ENCODE results near the gene DUSP3. TPM values are rescaled to one million over a fixed set of nuclear protein-coding genes. Genes with fewer than 3 reads are reported as not detected.

Gene DUSP3
- total RNA-seq, 1 experiment from 2014 or later = 9.5 TPM

- no peak for DNase-seq
- Histone ChIP-seq H3K4me1 (ENCODE audit: low read length) (no peaks in the 10 kb centered on the region), H3K9ac (ENCODE audit: low read length) (no peak within 1 kb of the TSS), H3K4me2 (ENCODE audit: low read depth, low read length, poor library complexity, severe bottlenecking) (no peak within 1 kb of the TSS), H3K4me3 (ENCODE audit: low read length) (no peak within 1 kb of the TSS), H4K20me1 (ENCODE audit: insufficient read depth, low read depth, low read length) (no peaks in the 10 kb centered on the region), H3K9me3 (ENCODE audit: low read length) (no peaks in the 10 kb centered on the region), H3K27ac (ENCODE audit: low read length) (no peak within 1 kb of the TSS), H3K27me3 (ENCODE audit: low read length) (no peaks in the 10 kb centered on the region), H2AFZ (ENCODE audit: low read length) (no peak within 1 kb of the TSS), H3K9me2 (replicated peaks; ENCODE audit: insufficient read depth, low read length) (no peaks in the 10 kb centered on the region), H3K36me3 (ENCODE audit: insufficient read depth, low read length) (no peaks in the 10 kb centered on the region), H3K79me2 (ENCODE audit: low read length) (no peaks in the 10 kb centered on the region)
Observed at GRCh38 chr17:43758497-43759174, 20.1 kb downstream of the DUSP3 start, which contains the start of gene SOST. Gene SOST (minus strand): TSS chr17:43758791. CDS start chr17:43758741, 50 bp downstream.

GRCh38 chr17:43758086-43758485 is 20.7 kb downstream of the DUSP3 start:
- H4K20me1 ChIP-seq (ENCODE audit: insufficient read depth, low read depth, low read length) = no peaks in the 10 kb centered on the region
- H3K9me2 ChIP-seq (replicated peaks; ENCODE audit: insufficient read depth, low read length) = no peaks in the 10 kb centered on the region
- no peaks in the 10 kb centered on the region for H3K4me1 ChIP-seq (ENCODE audit: low read length)
- H3K4me3 ChIP-seq (ENCODE audit: low read length) = no peak overlapping the region
- H2AFZ ChIP-seq (ENCODE audit: low read length) = no peak overlapping the region
- no peaks in the 10 kb centered on the region for H3K27me3 ChIP-seq (ENCODE audit: low read length)
- no peak overlapping the region for H3K9ac ChIP-seq (ENCODE audit: low read length)
- H3K36me3 ChIP-seq (ENCODE audit: insufficient read depth, low read length) = no peaks in the 10 kb centered on the region
- no peak for DNase-seq
- no peaks in the 10 kb centered on the region for H3K9me3 ChIP-seq (ENCODE audit: low read length)
- H3K27ac ChIP-seq (ENCODE audit: low read length) = no peak overlapping the region
- H3K4me2 ChIP-seq (ENCODE audit: low read depth, low read length, poor library complexity, severe bottlenecking) = no peak overlapping the region
- H3K79me2 ChIP-seq (ENCODE audit: low read length) = no peaks in the 10 kb centered on the region

DNA sequence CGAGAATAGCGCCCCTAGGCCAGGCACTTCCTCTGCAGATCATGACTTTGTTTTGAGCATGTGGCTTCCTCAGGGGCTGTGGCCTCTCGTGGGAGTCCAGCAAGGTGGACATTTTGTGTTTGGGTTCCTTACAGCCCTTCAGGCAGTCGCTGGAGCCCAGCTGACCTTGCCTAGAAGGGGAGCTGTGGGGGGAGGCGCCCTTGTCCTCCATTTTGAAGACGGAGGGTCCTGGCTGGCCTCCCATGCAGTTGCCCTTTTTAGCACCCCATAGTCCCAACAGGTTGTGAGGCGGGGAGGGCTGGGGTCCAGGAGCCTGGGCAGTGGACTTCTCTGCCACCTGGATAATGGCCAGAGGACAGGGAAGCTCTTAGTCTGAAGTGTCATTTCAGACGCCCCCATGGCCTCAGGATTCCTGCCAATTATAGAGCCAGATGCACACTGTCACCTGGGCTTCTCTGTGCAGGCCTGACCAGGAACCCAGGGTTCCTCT is 21.6 kb downstream of the DUSP3 start:
- Histone ChIP-seq H4K20me1 (ENCODE audit: insufficient read depth, low read depth, low read length) (no peaks in the 10 kb centered on the region), H3K4me1 (ENCODE audit: low read length) (no peaks in the 10 kb centered on the region), H3K9me3 (ENCODE audit: low read length) (no peaks in the 10 kb centered on the region), H3K79me2 (ENCODE audit: low read length) (no peaks in the 10 kb centered on the region), H3K9ac (ENCODE audit: low read length) (no peak overlapping the region), H3K4me2 (ENCODE audit: low read depth, low read length, poor library complexity, severe bottlenecking) (no peak overlapping the region), H3K36me3 (ENCODE audit: insufficient read depth, low read length) (no peaks in the 10 kb centered on the region), H3K27ac (ENCODE audit: low read length) (no peak overlapping the region), H3K9me2 (replicated peaks; ENCODE audit: insufficient read depth, low read length) (no peaks in the 10 kb centered on the region), H3K4me3 (ENCODE audit: low read length) (no peak overlapping the region), H3K27me3 (ENCODE audit: low read length) (no peaks in the 10 kb centered on the region), H2AFZ (ENCODE audit: low read length) (no peak overlapping the region)
- no peak for DNase-seq

DNA sequence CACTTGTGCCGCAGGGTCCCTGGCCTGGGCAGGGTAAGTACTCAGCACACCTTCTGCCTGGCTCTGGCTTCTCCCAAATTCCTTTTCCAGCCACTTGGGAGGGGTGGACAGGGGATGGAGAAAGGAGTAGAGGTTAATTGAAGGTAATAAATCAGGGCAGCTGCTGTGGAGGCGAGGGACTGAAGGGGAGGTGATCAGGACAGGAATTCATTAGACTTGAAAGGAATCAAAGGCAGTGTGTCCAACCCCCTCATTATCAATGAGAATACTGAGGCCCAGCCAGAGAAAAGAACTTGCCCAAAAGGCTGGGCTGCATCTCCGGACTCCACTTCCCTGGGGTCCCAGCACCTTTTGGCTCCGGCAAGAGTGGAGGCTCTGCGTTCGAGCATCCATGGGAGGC is 22.6 kb downstream of the DUSP3 start:
- Histone ChIP-seq H3K4me1 (ENCODE audit: low read length) (no peaks in the 10 kb centered on the region), H4K20me1 (ENCODE audit: insufficient read depth, low read depth, low read length) (no peaks in the 10 kb centered on the region), H3K9me2 (replicated peaks; ENCODE audit: insufficient read depth, low read length) (no peaks in the 10 kb centered on the region), H3K9ac (ENCODE audit: low read length) (no peak overlapping the region), H3K4me3 (ENCODE audit: low read length) (no peak overlapping the region), H3K27me3 (ENCODE audit: low read length) (no peaks in the 10 kb centered on the region), H3K36me3 (ENCODE audit: insufficient read depth, low read length) (no peaks in the 10 kb centered on the region), H3K4me2 (ENCODE audit: low read depth, low read length, poor library complexity, severe bottlenecking) (no peak overlapping the region), H3K79me2 (ENCODE audit: low read length) (no peaks in the 10 kb centered on the region), H2AFZ (ENCODE audit: low read length) (no peak overlapping the region), H3K9me3 (ENCODE audit: low read length) (no peaks in the 10 kb centered on the region), H3K27ac (ENCODE audit: low read length) (no peak overlapping the region)
- DNase-seq = no peak

- H3K9ac ChIP-seq (ENCODE audit: low read length) = no peak overlapping the region
- H3K4me3 ChIP-seq (ENCODE audit: low read length) = no peak overlapping the region
- no peak overlapping the region for H3K27ac ChIP-seq (ENCODE audit: low read length)
- DNase-seq = no peak
- H3K9me3 ChIP-seq (ENCODE audit: low read length) = no peaks in the 10 kb centered on the region
- H3K27me3 ChIP-seq (ENCODE audit: low read length) = no peaks in the 10 kb centered on the region
- H3K4me1 ChIP-seq (ENCODE audit: low read length) = no peaks in the 10 kb centered on the region
- H3K4me2 ChIP-seq (ENCODE audit: low read depth, low read length, poor library complexity, severe bottlenecking) = no peak overlapping the region
- no peaks in the 10 kb centered on the region for H3K79me2 ChIP-seq (ENCODE audit: low read length)
- H2AFZ ChIP-seq (ENCODE audit: low read length) = no peak overlapping the region
- no peaks in the 10 kb centered on the region for H3K9me2 ChIP-seq (replicated peaks; ENCODE audit: insufficient read depth, low read length)
- no peaks in the 10 kb centered on the region for H3K36me3 ChIP-seq (ENCODE audit: insufficient read depth, low read length)
- H4K20me1 ChIP-seq (ENCODE audit: insufficient read depth, low read depth, low read length) = no peaks in the 10 kb centered on the region
Observed at GRCh38 chr17:43755389-43755875, 23.3 kb downstream of the DUSP3 start.

DNA sequence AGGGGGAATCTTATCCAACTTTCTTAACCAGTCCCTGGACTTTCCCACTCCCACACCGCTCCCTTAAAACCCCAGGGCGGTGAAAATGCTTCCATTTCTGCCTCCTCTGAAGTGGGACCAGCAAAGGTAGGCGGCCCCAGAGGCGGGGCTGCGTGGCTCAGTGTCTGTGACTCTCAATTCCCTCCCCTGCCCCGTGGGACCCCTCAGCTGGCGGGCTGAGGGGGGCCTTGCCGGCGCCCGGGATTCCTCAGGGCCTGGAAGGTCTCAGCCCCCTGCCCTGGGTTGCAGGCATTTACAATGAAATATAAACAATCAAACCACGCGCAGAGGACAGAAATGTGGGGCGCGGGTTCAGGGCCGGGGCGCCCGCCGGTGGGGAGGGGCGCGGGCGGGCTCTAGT is 23.8 kb downstream of the DUSP3 start:
- Histone ChIP-seq H3K9ac (ENCODE audit: low read length) (no peak overlapping the region), H3K9me2 (replicated peaks; ENCODE audit: insufficient read depth, low read length) (no peaks in the 10 kb centered on the region), H3K4me3 (ENCODE audit: low read length) (no peak overlapping the region), H3K27me3 (ENCODE audit: low read length) (no peaks in the 10 kb centered on the region), H2AFZ (ENCODE audit: low read length) (no peak overlapping the region), H3K36me3 (ENCODE audit: insufficient read depth, low read length) (no peaks in the 10 kb centered on the region), H3K79me2 (ENCODE audit: low read length) (no peaks in the 10 kb centered on the region), H3K4me2 (ENCODE audit: low read depth, low read length, poor library complexity, severe bottlenecking) (no peak overlapping the region), H3K4me1 (ENCODE audit: low read length) (no peaks in the 10 kb centered on the region), H4K20me1 (ENCODE audit: insufficient read depth, low read depth, low read length) (no peaks in the 10 kb centered on the region), H3K27ac (ENCODE audit: low read length) (no peak overlapping the region), H3K9me3 (ENCODE audit: low read length) (no peaks in the 10 kb centered on the region)
- no peak for DNase-seq

DNA sequence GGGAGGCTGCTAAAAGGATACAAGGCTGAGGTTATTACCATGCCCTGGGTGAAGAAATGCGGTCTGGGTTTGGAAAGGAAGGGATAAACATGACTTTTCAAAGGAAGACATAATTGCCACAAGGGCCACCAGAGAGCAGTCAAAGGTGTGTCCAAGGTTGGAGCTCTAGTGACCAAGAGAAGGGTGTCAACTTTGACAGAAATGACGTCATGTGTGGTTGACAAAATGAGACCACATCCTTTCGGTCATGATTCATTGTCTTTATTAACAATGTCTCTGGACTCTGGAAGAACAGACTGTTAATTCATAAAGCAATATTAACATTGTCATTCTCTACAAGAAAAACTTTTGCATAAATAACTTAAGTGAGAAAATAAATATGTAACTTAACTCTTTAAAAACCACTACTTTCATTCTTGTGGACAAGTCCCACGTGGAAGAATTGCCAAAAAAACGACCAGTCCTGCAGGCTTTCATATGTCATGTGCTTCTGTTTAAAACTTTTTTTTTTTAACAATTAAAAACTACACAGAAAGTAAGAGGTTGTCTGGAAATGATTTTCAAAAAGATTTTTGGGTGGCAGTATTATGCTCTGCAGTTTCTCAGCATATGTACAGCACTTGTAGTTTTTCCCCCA is 25.2 kb downstream of the DUSP3 start:
- DNase-seq = no peak
- no peaks in the 10 kb centered on the region for H3K4me1 ChIP-seq (ENCODE audit: low read length)

GRCh38 chr17:43750153-43750552 is 28.6 kb downstream of the DUSP3 start:
- Histone ChIP-seq H4K20me1 (ENCODE audit: insufficient read depth, low read depth, low read length) (no peaks in the 10 kb centered on the region), H3K4me2 (ENCODE audit: low read depth, low read length, poor library complexity, severe bottlenecking) (no peak overlapping the region), H3K36me3 (ENCODE audit: insufficient read depth, low read length) (no peaks in the 10 kb centered on the region), H3K79me2 (ENCODE audit: low read length) (no peaks in the 10 kb centered on the region), H3K4me3 (ENCODE audit: low read length) (no peak overlapping the region), H3K9me3 (ENCODE audit: low read length) (no peaks in the 10 kb centered on the region), H3K27me3 (ENCODE audit: low read length) (no peaks in the 10 kb centered on the region), H3K9me2 (replicated peaks; ENCODE audit: insufficient read depth, low read length) (no peaks in the 10 kb centered on the region), H3K4me1 (ENCODE audit: low read length) (no peaks in the 10 kb centered on the region), H3K9ac (ENCODE audit: low read length) (no peak overlapping the region), H3K27ac (ENCODE audit: low read length) (no peak overlapping the region), H2AFZ (ENCODE audit: low read length) (no peak overlapping the region)
- DNase-seq = no peak

More for the DNA sequence above, 25.2 kb downstream of the DUSP3 start:
- no peaks in the 10 kb centered on the region for H3K27me3 ChIP-seq (ENCODE audit: low read length)
- H3K9ac ChIP-seq (ENCODE audit: low read length) = no peak overlapping the region
- no peaks in the 10 kb centered on the region for H3K36me3 ChIP-seq (ENCODE audit: insufficient read depth, low read length)
- no peak overlapping the region for H3K27ac ChIP-seq (ENCODE audit: low read length)
- H3K9me3 ChIP-seq (ENCODE audit: low read length) = no peaks in the 10 kb centered on the region
- no peak overlapping the region for H3K4me3 ChIP-seq (ENCODE audit: low read length)
- H3K4me2 ChIP-seq (ENCODE audit: low read depth, low read length, poor library complexity, severe bottlenecking) = no peak overlapping the region
- H2AFZ ChIP-seq (ENCODE audit: low read length) = no peak overlapping the region
- H3K79me2 ChIP-seq (ENCODE audit: low read length) = no peaks in the 10 kb centered on the region
- no peaks in the 10 kb centered on the region for H3K9me2 ChIP-seq (replicated peaks; ENCODE audit: insufficient read depth, low read length)
- no peaks in the 10 kb centered on the region for H4K20me1 ChIP-seq (ENCODE audit: insufficient read depth, low read depth, low read length)

Data from Karpas-422 (cell line).